A549 (cell line): Measurements from ENCODE around the gene SUPT4H1.

Experiments
- CHD2 ChIP-seq: fragments of 150-350 bp; IDR thresholded peaks from 2 replicates; pipeline ENCODE4 v1.6.1; 2014; ENCODE audit warnings: low read length; ENCODE audit not compliant: partially characterized antibody
- CHD4 ChIP-seq: fragments of 200-600 bp; sonication (generic); IDR thresholded peaks from 2 replicates; pipeline ENCODE4 v1.6.1; 2016; ENCODE audit warnings: antibody characterized with exemption, mild to moderate bottlenecking, borderline replicate concordance
- CTCF ChIP-seq: fragments of >200 bp; sonication (Bioruptor Twin); formaldehyde crosslinking; IDR thresholded peaks from 3 replicates; pipeline ENCODE4 v1.5.1; 2016
- PHF8 ChIP-seq: fragments of 200-600 bp; sonication (generic); IDR thresholded peaks from 2 replicates; pipeline ENCODE4 v1.6.1; 2016; ENCODE audit warnings: low read depth, mild to moderate bottlenecking, antibody characterized with exemption, moderate library complexity, borderline replicate concordance
- POLR2A ChIP-seq: IDR thresholded peaks from 2 replicates; pipeline ENCODE4 v1.6.1; 2012; ENCODE audit warnings: mild to moderate bottlenecking, low read length
- RCOR1 ChIP-seq: fragments of 150-350 bp; IDR thresholded peaks from 2 replicates; pipeline ENCODE4 v1.6.1; 2014; ENCODE audit warnings: antibody characterized with exemption, low read length, low read depth
- RFX5 ChIP-seq: fragments of 450-650 bp; IDR thresholded peaks from 2 replicates; pipeline ENCODE4 v1.7.1; 2014; ENCODE audit warnings: antibody characterized with exemption, mild to moderate bottlenecking, moderate library complexity
- ZFP36 ChIP-seq: fragments of 450-650 bp; IDR thresholded peaks from 2 replicates; pipeline ENCODE4 v1.6.1; 2014; ENCODE audit warnings: borderline replicate concordance; ENCODE audit not compliant: partially characterized antibody
- TF ChIP-seq, protein P1 (sequence below): fragments of 450-650 bp; IDR thresholded peaks from 2 replicates; pipeline ENCODE4 v1.6.1; 2014; ENCODE audit warnings: antibody characterized with exemption

- TF ChIP-seq RFX5: no peak
- TF ChIP-seq CTCF: no peak
- no peak for TF ChIP-seq CHD4
- no peak for TF ChIP-seq POLR2A
- no peak for TF ChIP-seq ZFP36
- TF ChIP-seq RCOR1: no peak
- no peak for TF ChIP-seq PHF8
- no peak for TF ChIP-seq CHD2
- TF ChIP-seq, protein P1, sequence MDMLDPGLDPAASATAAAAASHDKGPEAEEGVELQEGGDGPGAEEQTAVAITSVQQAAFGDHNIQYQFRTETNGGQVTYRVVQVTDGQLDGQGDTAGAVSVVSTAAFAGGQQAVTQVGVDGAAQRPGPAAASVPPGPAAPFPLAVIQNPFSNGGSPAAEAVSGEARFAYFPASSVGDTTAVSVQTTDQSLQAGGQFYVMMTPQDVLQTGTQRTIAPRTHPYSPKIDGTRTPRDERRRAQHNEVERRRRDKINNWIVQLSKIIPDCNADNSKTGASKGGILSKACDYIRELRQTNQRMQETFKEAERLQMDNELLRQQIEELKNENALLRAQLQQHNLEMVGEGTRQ: no peak
These were observed 30.3 kb upstream of the SUPT4H1 start for GRCh38 chr17:58382108-58382871.
